ENCODE measurements around the gene ZDHHC14. TPM values are rescaled to one million over a fixed set of nuclear protein-coding genes. Genes with fewer than 3 reads are reported as not detected.

Gene ZDHHC14
- total RNA-seq, 1 donor from 2014 or later, result 15.2 TPM

DNA sequence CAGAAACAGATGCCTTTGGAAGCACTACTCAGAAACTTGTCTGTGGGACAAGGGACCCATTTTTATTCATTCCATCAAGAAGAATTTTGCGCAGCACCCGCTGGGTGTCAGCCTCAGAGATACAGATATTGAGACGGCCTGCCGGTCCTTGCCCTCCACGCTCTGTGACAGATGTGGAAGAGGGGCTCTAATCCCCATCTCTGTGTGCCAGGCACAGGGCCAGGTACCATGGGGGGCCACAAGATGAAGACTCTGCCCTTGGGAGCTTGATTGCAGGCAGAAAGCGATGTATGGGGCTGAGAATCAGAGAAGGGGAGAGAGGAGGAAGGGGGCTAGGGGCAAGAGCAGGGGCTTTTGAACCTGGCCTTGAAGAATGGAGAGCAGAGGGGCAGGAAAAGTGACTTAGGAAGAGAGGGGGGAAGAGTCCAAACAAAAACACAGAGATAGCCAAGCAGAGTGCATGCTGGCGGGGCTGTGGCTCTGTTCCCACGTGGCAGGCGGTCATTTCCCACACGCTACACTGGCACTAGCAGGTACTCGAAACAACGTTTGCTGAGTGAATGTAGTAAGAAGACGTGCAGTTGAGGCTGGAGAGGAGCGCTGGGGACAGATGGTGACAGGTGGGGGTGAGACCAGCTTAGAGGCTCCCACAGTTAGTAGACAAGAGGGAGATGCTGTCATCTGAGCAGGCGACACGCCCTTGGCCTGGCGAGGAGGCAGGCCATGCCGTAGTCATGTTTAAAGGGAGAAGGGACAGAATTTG, 271.8 kb downstream of the ZDHHC14 start:
- H3K36me3 ChIP-seq, result no peaks in the 10 kb centered on the region
- H3K4me1 ChIP-seq, result peaks cover 6% of the 10 kb centered on the region
- H3K4me3 ChIP-seq, result no peak overlapping the region
- TF ChIP-seq POLR2A (IDR thresholded peaks at IDR 0.05), result no peak
- TF ChIP-seq, protein P1, sequence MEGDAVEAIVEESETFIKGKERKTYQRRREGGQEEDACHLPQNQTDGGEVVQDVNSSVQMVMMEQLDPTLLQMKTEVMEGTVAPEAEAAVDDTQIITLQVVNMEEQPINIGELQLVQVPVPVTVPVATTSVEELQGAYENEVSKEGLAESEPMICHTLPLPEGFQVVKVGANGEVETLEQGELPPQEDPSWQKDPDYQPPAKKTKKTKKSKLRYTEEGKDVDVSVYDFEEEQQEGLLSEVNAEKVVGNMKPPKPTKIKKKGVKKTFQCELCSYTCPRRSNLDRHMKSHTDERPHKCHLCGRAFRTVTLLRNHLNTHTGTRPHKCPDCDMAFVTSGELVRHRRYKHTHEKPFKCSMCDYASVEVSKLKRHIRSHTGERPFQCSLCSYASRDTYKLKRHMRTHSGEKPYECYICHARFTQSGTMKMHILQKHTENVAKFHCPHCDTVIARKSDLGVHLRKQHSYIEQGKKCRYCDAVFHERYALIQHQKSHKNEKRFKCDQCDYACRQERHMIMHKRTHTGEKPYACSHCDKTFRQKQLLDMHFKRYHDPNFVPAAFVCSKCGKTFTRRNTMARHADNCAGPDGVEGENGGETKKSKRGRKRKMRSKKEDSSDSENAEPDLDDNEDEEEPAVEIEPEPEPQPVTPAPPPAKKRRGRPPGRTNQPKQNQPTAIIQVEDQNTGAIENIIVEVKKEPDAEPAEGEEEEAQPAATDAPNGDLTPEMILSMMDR (IDR thresholded peaks at IDR 0.05), result no peak
- no peak for TF ChIP-seq POLR2AphosphoS5 (IDR thresholded peaks at IDR 0.05; ENCODE audit: insufficient read depth in 1 of 2, low read depth in 1 of 2)
- no peak overlapping the region for H3K27ac ChIP-seq
- no peaks in the 10 kb centered on the region for H3K9me3 ChIP-seq
- no peak for DNase-seq (ENCODE audit: extremely low spot score in 2 of 2)
- H3K27me3 ChIP-seq, result no peaks in the 10 kb centered on the region
- intact Hi-C loops (cut with DNase I), result no loop called here

DNA sequence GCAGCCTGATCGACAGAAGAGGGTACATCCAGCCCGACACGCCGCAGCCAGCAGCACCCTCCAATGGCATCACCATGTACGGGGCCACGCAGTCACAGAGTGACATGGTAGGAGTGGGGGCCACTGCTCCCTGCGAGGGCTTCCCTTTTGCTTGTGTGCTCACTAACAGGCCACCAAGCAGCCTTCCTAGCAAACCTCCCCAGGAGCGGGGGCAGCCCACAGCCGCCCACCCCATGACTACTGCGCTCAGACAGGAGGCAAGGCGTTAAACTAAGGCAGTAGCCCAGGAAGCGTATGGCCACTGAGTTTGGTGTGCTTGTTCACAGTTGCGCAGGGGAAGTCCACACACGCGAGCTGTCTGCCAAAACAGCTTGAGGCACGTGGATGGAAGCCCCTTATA, 272.5 kb downstream of the ZDHHC14 start:
- DNase-seq (ENCODE audit: extremely low spot score in 2 of 2), result no peak
- intact Hi-C loops (cut with DNase I), result no loop called here
- H3K36me3 ChIP-seq, result no peaks in the 10 kb centered on the region

DNA sequence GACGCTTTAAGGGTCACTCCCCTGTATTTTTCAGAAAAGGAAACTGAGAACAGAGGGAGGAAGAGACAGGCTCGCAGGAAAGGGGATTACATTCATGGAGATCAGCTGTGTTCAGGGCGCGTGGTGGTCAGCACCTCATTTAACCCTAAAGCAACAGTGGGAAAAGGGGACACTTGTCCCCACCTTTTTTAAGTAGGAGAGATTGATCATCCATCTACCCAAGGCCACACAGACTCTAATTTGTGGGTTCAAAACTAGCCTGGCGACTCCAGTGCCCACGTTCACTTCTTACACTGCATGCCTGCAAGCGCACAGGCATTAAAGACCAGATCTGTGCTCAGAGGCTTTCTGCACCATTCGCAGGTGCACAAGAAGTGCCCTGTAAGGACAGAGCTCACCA, 274.1 kb downstream of the ZDHHC14 start:
- TF ChIP-seq, protein P1 (IDR thresholded peaks at IDR 0.05), result no peak
- no peak for TF ChIP-seq POLR2AphosphoS5 (IDR thresholded peaks at IDR 0.05; ENCODE audit: insufficient read depth in 1 of 2, low read depth in 1 of 2)
- no peak for TF ChIP-seq POLR2A (IDR thresholded peaks at IDR 0.05)
- Histone ChIP-seq H3K4me1 (peaks cover 6% of the 10 kb centered on the region), H3K27ac (no peak overlapping the region), H3K9me3 (no peaks in the 10 kb centered on the region), H3K27me3 (no peaks in the 10 kb centered on the region), H3K4me3 (no peak overlapping the region), H3K36me3 (no peaks in the 10 kb centered on the region)
- intact Hi-C loops (cut with DNase I), result no loop called here
- no peak for DNase-seq (ENCODE audit: extremely low spot score in 2 of 2)

More for the DNA sequence above, 272.5 kb downstream of the ZDHHC14 start:
- no peak overlapping the region for H3K4me3 ChIP-seq
- no peaks in the 10 kb centered on the region for H3K27me3 ChIP-seq
- H3K4me1 ChIP-seq, result peaks cover 6% of the 10 kb centered on the region
- H3K9me3 ChIP-seq, result no peaks in the 10 kb centered on the region
- H3K27ac ChIP-seq, result no peak overlapping the region
- TF ChIP-seq POLR2AphosphoS5 (IDR thresholded peaks at IDR 0.05; ENCODE audit: insufficient read depth in 1 of 2, low read depth in 1 of 2) (no peak), POLR2A (IDR thresholded peaks at IDR 0.05) (no peak)
- TF ChIP-seq, protein P1 (IDR thresholded peaks at IDR 0.05), result no peak

DNA sequence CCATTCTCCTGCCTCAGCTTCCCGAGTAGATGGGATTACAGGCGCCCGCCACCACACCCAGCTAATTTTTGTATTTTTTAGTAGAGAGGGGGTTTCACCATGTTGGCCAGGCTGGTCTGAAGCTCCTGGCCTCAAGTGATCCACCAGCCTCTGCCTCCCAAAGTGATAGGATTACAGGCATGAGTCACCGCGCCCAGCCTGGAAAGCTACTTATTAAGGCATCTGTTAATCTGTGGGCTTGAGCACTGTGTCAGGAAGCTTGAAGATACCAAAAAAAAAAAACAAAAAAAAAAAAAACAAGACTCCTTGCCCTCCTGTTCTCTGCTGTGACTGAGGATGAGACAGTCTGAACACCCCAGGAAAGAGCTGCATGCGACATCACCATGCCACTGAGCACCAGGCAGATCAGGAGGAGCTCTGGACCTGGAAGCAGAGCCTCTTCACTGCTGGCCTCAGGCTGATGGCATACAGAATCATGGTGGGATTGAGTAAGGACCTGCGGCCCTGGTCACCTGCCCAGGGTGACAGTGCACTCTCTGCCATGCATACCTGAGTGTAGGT, 275.5 kb downstream of the ZDHHC14 start:
- DNase-seq (ENCODE audit: extremely low spot score in 2 of 2), result no peak
- Histone ChIP-seq H3K27ac (no peak overlapping the region), H3K27me3 (no peaks in the 10 kb centered on the region), H3K4me1 (peaks cover 5% of the 10 kb centered on the region), H3K36me3 (no peaks in the 10 kb centered on the region), H3K9me3 (no peaks in the 10 kb centered on the region), H3K4me3 (no peak overlapping the region)
- TF ChIP-seq, protein P1 (IDR thresholded peaks at IDR 0.05), result no peak
- TF ChIP-seq POLR2A (IDR thresholded peaks at IDR 0.05) (no peak), POLR2AphosphoS5 (IDR thresholded peaks at IDR 0.05; ENCODE audit: insufficient read depth in 1 of 2, low read depth in 1 of 2) (no peak)
- intact Hi-C loops (cut with DNase I), result no loop called here

DNA sequence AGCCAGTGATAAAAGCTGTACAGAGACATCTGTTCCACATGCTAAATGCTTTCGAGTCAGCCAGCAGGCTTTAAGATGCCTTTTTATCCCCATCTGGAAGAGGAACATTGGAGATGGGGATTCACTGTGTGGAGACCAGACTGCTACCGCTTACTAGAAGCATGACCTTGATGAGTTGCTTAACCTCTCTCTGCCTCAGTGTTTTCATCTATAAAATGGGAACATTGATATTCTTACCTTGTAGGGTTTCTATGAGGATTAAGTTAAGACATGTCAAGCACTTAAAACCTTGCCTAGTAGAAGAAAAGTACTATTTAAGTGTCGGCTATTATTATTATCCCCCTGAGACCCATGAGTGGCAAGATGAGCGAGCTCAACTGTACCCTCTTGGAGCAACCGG, 276.8 kb downstream of the ZDHHC14 start:
- Histone ChIP-seq H3K4me3 (no peak overlapping the region), H3K4me1 (peaks cover 5% of the 10 kb centered on the region), H3K36me3 (no peaks in the 10 kb centered on the region), H3K27ac (peak overlapping the region; percentile 6), H3K9me3 (no peaks in the 10 kb centered on the region), H3K27me3 (no peaks in the 10 kb centered on the region)
- intact Hi-C loops (cut with DNase I), result no loop called here
- no peak for TF ChIP-seq POLR2AphosphoS5 (IDR thresholded peaks at IDR 0.05; ENCODE audit: insufficient read depth in 1 of 2, low read depth in 1 of 2)
- DNase-seq (ENCODE audit: extremely low spot score in 2 of 2), result no peak

Measured in vagina (tissue), 2 donors.